GM23338 (cell line): Measurements from ENCODE around the gene BLOC1S5. TPM values are rescaled to one million over a fixed set of nuclear protein-coding genes. Genes with fewer than 3 reads are reported as not detected.

Source experiments
- ATAC-seq: fragments of 200-7000 bp; cut with Tn5 transposase; 3 replicates; pipeline ENCODE4 v1.9.1; 2020
- DNase-seq: peaks from one replicate; pipeline ENCODE4 v3.0.0-alpha.2; 2015; ENCODE audit warnings: low spot score
- H2AFZ ChIP-seq: fragments of 200-600 bp; sonication (generic); 2 replicates; pipeline ENCODE4 v1.8.0; 2016; ENCODE audit warnings: antibody characterized with exemption, mild to moderate bottlenecking, moderate library complexity
- H3F3A ChIP-seq: fragments of 200-600 bp; sonication (generic); replicated peaks from 2 replicates; pipeline ENCODE4 v1.8.0; 2017; ENCODE audit warnings: antibody characterized with exemption, mixed run types, low read depth
- H3K27ac ChIP-seq: fragments of 200-600 bp; sonication (generic); 2 replicates; pipeline ENCODE4 v1.6.1; 2016; ENCODE audit warnings: low read depth
- H3K27me3 ChIP-seq: fragments of 200-600 bp; sonication (generic); 2 replicates; pipeline ENCODE4 v1.8.0; 2016; ENCODE audit warnings: mild to moderate bottlenecking, mixed run types, moderate library complexity; ENCODE audit not compliant: insufficient read depth
- H3K36me3 ChIP-seq: fragments of 200-600 bp; sonication (generic); 2 replicates; pipeline ENCODE4 v1.8.0; 2016; ENCODE audit warnings: mild to moderate bottlenecking; ENCODE audit not compliant: insufficient read depth
- H3K4me1 ChIP-seq: fragments of 200-600 bp; sonication (generic); 2 replicates; pipeline ENCODE4 v1.8.0; 2016; ENCODE audit warnings: mild to moderate bottlenecking, moderate library complexity; ENCODE audit not compliant: insufficient read depth
- H3K4me2 ChIP-seq: fragments of 200-600 bp; sonication (generic); 2 replicates; pipeline ENCODE4 v1.7.1; 2017; ENCODE audit warnings: mixed run types
- H3K4me3 ChIP-seq: fragments of 200-600 bp; sonication (generic); 2 replicates; pipeline ENCODE4 v1.6.1; 2016; ENCODE audit warnings: mixed run types
- H3K79me2 ChIP-seq: fragments of 200-600 bp; sonication (generic); replicated peaks from 2 replicates; pipeline ENCODE4 v1.8.0; 2017; ENCODE audit warnings: mild to moderate bottlenecking; ENCODE audit not compliant: insufficient read depth
- H3K9me2 ChIP-seq: fragments of 200-600 bp; sonication (generic); 2 replicates; pipeline ENCODE4 v1.8.0; 2017; ENCODE audit not compliant: insufficient read depth
- H4K20me1 ChIP-seq: fragments of 200-600 bp; sonication (generic); replicated peaks from 2 replicates; pipeline ENCODE4 v1.8.0; 2017; ENCODE audit warnings: mild to moderate bottlenecking; ENCODE audit not compliant: insufficient read depth
- H3K27ac Mint-ChIP-seq: 2 replicates; pipeline ENCODE4 v1.8.0; 2020; ENCODE audit warnings: inconsistent platforms, mild to moderate bottlenecking, moderate library complexity, mixed read lengths
- H3K27me3 Mint-ChIP-seq: 3 replicates; pipeline ENCODE4 v1.8.0; 2022; ENCODE audit warnings: low read depth, mild to moderate bottlenecking, moderate library complexity, mixed read lengths, inconsistent platforms; ENCODE audit not compliant: insufficient read depth, poor library complexity
- H3K36me3 Mint-ChIP-seq: 3 replicates; pipeline ENCODE4 v1.8.0; 2021; ENCODE audit warnings: low read depth, mild to moderate bottlenecking, inconsistent platforms, moderate library complexity, mixed read lengths
- H3K4me1 Mint-ChIP-seq: 3 replicates; pipeline ENCODE4 v1.8.0; 2020; ENCODE audit warnings: mild to moderate bottlenecking, inconsistent platforms, mixed read lengths
- H3K4me3 Mint-ChIP-seq: 3 replicates; pipeline ENCODE4 v1.8.0; 2021; ENCODE audit warnings: moderate library complexity, mild to moderate bottlenecking, inconsistent platforms, mixed read lengths
- H3K9me3 Mint-ChIP-seq: 3 replicates; pipeline ENCODE4 v1.8.0; 2020; ENCODE audit warnings: moderate library complexity, mild to moderate bottlenecking, inconsistent platforms, mixed read lengths
- CREB1 ChIP-seq: fragments of 250-450 bp; sonication (Bioruptor Pico); IDR thresholded peaks from 2 replicates; pipeline ENCODE4 v1.5.0; 2020; ENCODE audit warnings: low read depth, mild to moderate bottlenecking, moderate library complexity
- CTCF ChIP-seq, 2 experiments: fragments of 200-600 bp in 1 of 2; sonication (generic) in 1 of 2; conservative IDR thresholded peaks; 2 replicates each; pipeline versions ENCODE4 v1.5.1 to v1.6.1; 2016 to 2017; ENCODE audit warnings: antibody characterized with exemption in 2 of 2, low read depth in 2 of 2, mild to moderate bottlenecking in 2 of 2, moderate library complexity in 1 of 2
- ETS1 ChIP-seq: IDR thresholded peaks from 2 replicates; pipeline ENCODE4 v1.6.1; 2016; ENCODE audit warnings: antibody characterized with exemption
- EZH2 ChIP-seq: fragments of 200-600 bp; sonication (generic); IDR thresholded peaks from one replicate; pipeline ENCODE4 v1.8.0; 2017; ENCODE audit warnings: antibody characterized with exemption, mild to moderate bottlenecking, low read depth; ENCODE audit not compliant: unreplicated experiment
- EZH2phosphoT487 ChIP-seq: fragments of 200-600 bp; sonication (generic); IDR thresholded peaks from one replicate; pipeline ENCODE4 v1.8.1; 2018; ENCODE audit warnings: antibody characterized with exemption; ENCODE audit not compliant: unreplicated experiment
- JUNB ChIP-seq: IDR thresholded peaks from one replicate; pipeline ENCODE4 v1.6.1; 2016; ENCODE audit warnings: antibody characterized with exemption; ENCODE audit not compliant: unreplicated experiment
- NANOG ChIP-seq: IDR thresholded peaks from 2 replicates; pipeline ENCODE4 v1.6.1; 2016; ENCODE audit warnings: antibody characterized with exemption, borderline replicate concordance
- POLR2AphosphoS5 ChIP-seq: IDR thresholded peaks from 2 replicates; pipeline ENCODE4 v1.6.1; 2016; ENCODE audit warnings: antibody characterized with exemption, low read depth
- REST ChIP-seq: IDR thresholded peaks from one replicate; pipeline ENCODE4 v1.6.1; 2018; ENCODE audit warnings: antibody characterized with exemption; ENCODE audit not compliant: unreplicated experiment
- STAT1 ChIP-seq: IDR thresholded peaks from one replicate; pipeline ENCODE4 v1.6.1; 2016; ENCODE audit warnings: antibody characterized with exemption; ENCODE audit not compliant: unreplicated experiment
- ZNF114 ChIP-seq: fragments of 250-450 bp; sonication (Bioruptor Pico); IDR thresholded peaks from 2 replicates; pipeline ENCODE4 v1.5.0; 2020; ENCODE audit warnings: mild to moderate bottlenecking, moderate library complexity
- ZNF331 ChIP-seq: fragments of 250-450 bp; sonication (Bioruptor Pico); IDR thresholded peaks from 2 replicates; pipeline ENCODE4 v1.5.0; 2020; ENCODE audit warnings: low read depth, mild to moderate bottlenecking, moderate library complexity
- ZNF462 ChIP-seq: fragments of 250-450 bp; sonication (Bioruptor Pico); IDR thresholded peaks from 2 replicates; pipeline ENCODE4 v1.5.0; 2020; ENCODE audit warnings: mild to moderate bottlenecking, moderate library complexity
- polyA plus RNA-seq: library from polyadenylated mRNA; unstranded; fragments of >200 nt; fragmentation: Nextera tagmentation; extraction: Ambion mirVana; gene quantifications from 2 replicates; pipeline ENCODE4 v1.2.1, GENCODE V29; 2016
- total RNA-seq: library from RNA; depleted of rRNA; stranded (reverse); fragments of >200 nt; shearing (Covaris generic); gene quantifications from 2 replicates; pipeline ENCODE4 v1.2.3, GENCODE V29; 2014

The BLOC1S5 gene
- total and polyA plus RNA-seq, 2 experiments from 2014 or later, result 14.9 to 16.6 TPM

- no peak overlapping the region for H3K4me2 ChIP-seq
- H3K27me3 Mint-ChIP-seq, result no peaks in the 10 kb centered on the region
- H3K27me3 ChIP-seq, result no peaks in the 10 kb centered on the region
- H3K9me3 Mint-ChIP-seq, result peaks cover 24% of the 10 kb centered on the region
- no peak overlapping the region; the same call in 2 of the 3 replicates for H3K4me3 Mint-ChIP-seq
- H2AFZ ChIP-seq, result no peak overlapping the region
- H3K4me1 Mint-ChIP-seq, result peaks cover 21% of the 10 kb centered on the region
- peak; percentile 73 for ATAC-seq
- peaks cover 49% of the 10 kb centered on the region for H4K20me1 ChIP-seq
- H3K36me3 ChIP-seq, result peaks cover 43% of the 10 kb centered on the region; the same call in 1 of the 2 replicates
- peaks cover 68% of the 10 kb centered on the region for H3K36me3 Mint-ChIP-seq
- peak; percentile 39 for DNase-seq
- peak overlapping the region; percentile 22; the same call in 1 of the 2 replicates for H3K27ac ChIP-seq
- H3K4me3 ChIP-seq, result no peak overlapping the region
- no peaks in the 10 kb centered on the region for H3F3A ChIP-seq
- peaks cover 78% of the 10 kb centered on the region for H3K79me2 ChIP-seq
- no peaks in the 10 kb centered on the region; the same call in 1 of the 2 replicates for H3K4me1 ChIP-seq
- TF ChIP-seq CREB1 (CRISPR knock-in tag) (no peak), STAT1 (no peak), POLR2AphosphoS5 (no peak), CTCF (conservative IDR thresholded peaks at IDR 0.05; ENCODE audit: low read depth in 2 of 2) (no peak), EZH2 (no peak), ZNF331 (CRISPR knock-in tag) (no peak), REST (no peak), ZNF114 (no peak), ZNF462 (CRISPR knock-in tag) (no peak), EZH2phosphoT487 (no peak), ETS1 (no peak), JUNB (no peak), NANOG (no peak)
- no peaks in the 10 kb centered on the region for H3K9me2 ChIP-seq
- H3K27ac Mint-ChIP-seq, result no peak overlapping the region; the same call in 1 of the 2 replicates
Measured at GRCh38 chr6:8086755-8087306, 22.6 kb upstream of the BLOC1S5 start.
